Mucosa of stomach (tissue), 1 donor: ENCODE data around the gene TBC1D14.

ENCODE experiments used
- H3K27me3 ChIP-seq: one replicate; pipeline ENCODE4 v1.7.0; 2013; ENCODE audit warnings: mild to moderate bottlenecking, low read length; ENCODE audit not compliant: control insufficient read depth, insufficient read depth
- H3K36me3 ChIP-seq: one replicate; pipeline ENCODE4 v1.7.0; 2013; ENCODE audit warnings: low read length; ENCODE audit not compliant: control insufficient read depth, insufficient read depth
- H3K4me1 ChIP-seq: one replicate; pipeline ENCODE4 v1.7.0; 2013; ENCODE audit warnings: mild to moderate bottlenecking, low read length; ENCODE audit not compliant: control insufficient read depth, insufficient read depth
- H3K4me3 ChIP-seq: one replicate; pipeline ENCODE4 v1.7.0; 2013; ENCODE audit warnings: low read length
- H3K9ac ChIP-seq: one replicate; pipeline ENCODE4 v1.7.0; 2013; ENCODE audit warnings: mild to moderate bottlenecking, low read length, moderate library complexity
- H3K9me3 ChIP-seq: one replicate; pipeline ENCODE4 v1.7.0; 2013; ENCODE audit warnings: mild to moderate bottlenecking, low read length, moderate library complexity; ENCODE audit not compliant: control insufficient read depth
- donor health status: Pancreatic carcinoma.

Gene TBC1D14

GRCh38 chr4:7067452-7068278, 158.0 kb downstream of the TBC1D14 start, which contains the start of gene GRPEL1:
Gene GRPEL1, minus strand, starts transcription at chr4:7068064. Its CDS starts 32 bp downstream, at chr4:7068032.
- no peaks in the 10 kb centered on the region for H3K27me3 ChIP-seq
- H3K36me3 ChIP-seq: peaks cover 10% of the 10 kb centered on the region
- peak within 1 kb of the TSS; percentile 61 for H3K4me3 ChIP-seq
- no peaks in the 10 kb centered on the region for H3K9me3 ChIP-seq
- H3K9ac ChIP-seq: peak within 1 kb of the TSS; percentile 76
- peaks cover 22% of the 10 kb centered on the region for H3K4me1 ChIP-seq

DNA sequence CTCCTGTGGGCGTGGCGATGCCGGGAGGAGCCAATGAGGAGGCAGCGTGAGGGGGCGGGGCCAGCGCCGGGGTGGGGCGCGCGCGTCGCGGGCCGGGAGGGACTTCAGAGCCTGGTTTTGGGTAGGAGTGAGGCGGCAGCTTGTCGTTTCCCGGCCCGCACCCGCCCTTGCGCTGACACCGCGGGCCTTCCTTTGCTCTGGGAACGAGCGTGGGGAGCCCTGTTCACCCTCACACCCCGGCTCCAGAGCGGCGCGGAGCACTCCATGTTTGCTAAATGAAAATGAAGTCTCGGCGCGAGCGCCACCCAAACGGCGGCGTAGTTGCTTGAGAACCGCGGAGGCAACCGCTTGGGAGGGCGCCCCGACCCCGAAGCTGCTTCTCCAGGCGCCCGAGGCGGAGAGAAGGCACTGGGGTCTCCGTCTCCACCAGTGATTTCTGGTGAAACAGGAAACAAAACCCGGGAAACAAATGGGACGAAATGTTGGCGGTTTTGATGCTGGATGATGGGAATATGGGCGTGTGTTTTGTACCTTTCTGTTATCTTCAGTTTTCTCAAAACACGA, 158.7 kb downstream of the TBC1D14 start:
- Histone ChIP-seq H3K36me3 (peaks cover 3% of the 10 kb centered on the region), H3K4me1 (peaks cover 22% of the 10 kb centered on the region), H3K4me3 (peak overlapping the region; percentile 47), H3K9ac (peak overlapping the region; percentile 73), H3K27me3 (no peaks in the 10 kb centered on the region), H3K9me3 (no peaks in the 10 kb centered on the region)

GRCh38 chr4:7068883-7069282, 159.3 kb downstream of the TBC1D14 start:
- Histone ChIP-seq H3K4me3 (peak overlapping the region; percentile 47), H3K36me3 (no peaks in the 10 kb centered on the region), H3K4me1 (peaks cover 22% of the 10 kb centered on the region), H3K9me3 (no peaks in the 10 kb centered on the region), H3K27me3 (no peaks in the 10 kb centered on the region), H3K9ac (peak overlapping the region; percentile 73)

DNA sequence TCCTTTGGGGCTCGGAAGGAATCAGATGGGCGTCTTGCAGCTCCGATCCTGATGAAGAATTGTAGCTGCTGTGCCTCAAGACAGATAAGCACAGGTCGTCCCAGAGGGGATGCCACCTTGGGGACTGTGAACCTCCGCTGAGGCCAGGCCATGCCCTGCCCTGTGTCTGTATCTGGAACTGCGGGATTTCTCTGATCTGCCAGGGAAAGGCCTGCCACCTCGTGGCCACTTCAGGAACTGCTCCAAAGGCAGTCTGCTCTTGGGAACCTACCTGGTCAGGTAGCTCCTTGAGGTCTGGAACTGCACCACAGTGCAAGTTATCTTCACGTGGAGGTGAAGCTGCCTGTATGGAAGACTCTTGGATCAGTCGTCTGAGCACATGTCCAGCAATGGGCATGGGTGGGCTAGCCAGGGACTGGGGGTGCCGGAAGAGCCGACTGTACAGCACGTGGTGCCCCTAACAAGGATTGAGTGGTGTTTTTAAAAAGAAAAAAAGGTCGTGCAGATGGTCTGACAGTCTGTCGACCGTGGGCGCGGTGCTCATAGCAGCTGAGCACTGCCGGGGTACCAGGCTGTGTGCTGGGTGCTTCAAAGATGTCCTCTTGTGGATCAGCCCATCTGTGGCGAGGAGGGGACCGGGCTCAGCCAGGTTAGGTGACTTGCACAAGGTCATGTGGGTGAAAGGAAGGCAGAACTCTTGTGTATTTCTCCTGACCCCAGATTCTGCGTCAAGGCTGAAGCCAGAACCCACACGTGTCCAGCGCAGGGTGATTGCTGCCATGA, 161.3 kb downstream of the TBC1D14 start:
- no peaks in the 10 kb centered on the region for H3K9me3 ChIP-seq
- H3K36me3 ChIP-seq: no peaks in the 10 kb centered on the region
- H3K27me3 ChIP-seq: no peaks in the 10 kb centered on the region
- H3K9ac ChIP-seq: no peak overlapping the region
- peaks cover 22% of the 10 kb centered on the region for H3K4me1 ChIP-seq
- no peak overlapping the region for H3K4me3 ChIP-seq

- Histone ChIP-seq H3K4me3 (no peak overlapping the region), H3K36me3 (no peaks in the 10 kb centered on the region), H3K27me3 (no peaks in the 10 kb centered on the region), H3K9ac (no peak overlapping the region), H3K4me1 (peaks cover 9% of the 10 kb centered on the region), H3K9me3 (no peaks in the 10 kb centered on the region)
These were observed 163.4 kb downstream of the TBC1D14 start for GRCh38 chr4:7073059-7073458.

- no peaks in the 10 kb centered on the region for H3K9me3 ChIP-seq
- no peaks in the 10 kb centered on the region for H3K36me3 ChIP-seq
- H3K27me3 ChIP-seq: no peaks in the 10 kb centered on the region
- peaks cover 5% of the 10 kb centered on the region for H3K4me1 ChIP-seq
- H3K9ac ChIP-seq: no peak overlapping the region
- no peak overlapping the region for H3K4me3 ChIP-seq
These were observed 164.1 kb downstream of the TBC1D14 start for GRCh38 chr4:7073526-7074390.

DNA sequence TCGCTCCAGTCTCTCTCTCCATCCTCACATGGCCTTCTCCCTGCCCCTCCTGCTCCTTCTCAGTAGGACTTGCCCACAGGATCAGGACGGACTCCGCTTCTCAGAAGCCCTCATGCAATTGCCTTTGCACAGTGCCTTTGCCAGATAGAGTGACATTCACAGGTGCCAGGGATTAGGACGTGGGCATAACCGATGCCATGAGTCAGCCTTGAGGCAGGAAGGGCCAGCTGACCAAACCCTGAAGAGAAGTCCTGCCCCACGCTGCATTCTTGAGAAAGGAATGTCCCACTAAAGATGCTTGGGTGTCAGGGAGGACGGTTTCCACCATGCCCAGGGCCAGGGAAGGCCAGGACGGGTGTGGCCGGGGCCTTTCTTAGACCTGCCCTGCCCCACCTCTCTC, 164.8 kb downstream of the TBC1D14 start:
- Histone ChIP-seq H3K27me3 (no peaks in the 10 kb centered on the region), H3K36me3 (no peaks in the 10 kb centered on the region), H3K9me3 (no peaks in the 10 kb centered on the region), H3K4me1 (no peaks in the 10 kb centered on the region), H3K4me3 (no peak overlapping the region), H3K9ac (no peak overlapping the region)

GRCh38 chr4:7075962-7076695, 166.5 kb downstream of the TBC1D14 start:
- Histone ChIP-seq H3K9ac (no peak overlapping the region), H3K36me3 (no peaks in the 10 kb centered on the region), H3K4me1 (no peaks in the 10 kb centered on the region), H3K27me3 (no peaks in the 10 kb centered on the region), H3K4me3 (no peak overlapping the region), H3K9me3 (no peaks in the 10 kb centered on the region)

DNA sequence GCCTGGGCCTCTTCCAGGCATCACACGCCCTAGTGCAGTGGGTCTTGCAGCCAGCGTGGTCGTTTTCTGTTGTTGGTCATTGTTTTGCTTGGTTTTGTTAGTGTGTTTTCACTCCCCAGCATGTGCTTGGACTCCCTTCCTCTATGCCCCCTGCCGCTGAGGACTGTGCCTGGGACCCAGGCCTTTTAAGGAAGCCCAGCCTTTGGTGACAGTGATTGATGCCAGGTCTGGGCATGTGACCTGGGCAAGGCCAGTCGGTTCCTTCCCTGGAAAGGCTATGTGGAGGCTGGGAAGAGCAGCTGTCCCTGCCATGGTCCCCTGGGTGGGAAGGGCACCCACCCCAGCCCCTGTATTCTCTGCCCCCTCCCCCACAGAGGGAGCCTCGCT, 167.1 kb downstream of the TBC1D14 start:
- no peaks in the 10 kb centered on the region for H3K36me3 ChIP-seq
- H3K4me3 ChIP-seq: no peak overlapping the region
- H3K4me1 ChIP-seq: peaks cover under 1% of the 10 kb centered on the region
- no peak overlapping the region for H3K9ac ChIP-seq
- H3K9me3 ChIP-seq: no peaks in the 10 kb centered on the region
- H3K27me3 ChIP-seq: no peaks in the 10 kb centered on the region

DNA sequence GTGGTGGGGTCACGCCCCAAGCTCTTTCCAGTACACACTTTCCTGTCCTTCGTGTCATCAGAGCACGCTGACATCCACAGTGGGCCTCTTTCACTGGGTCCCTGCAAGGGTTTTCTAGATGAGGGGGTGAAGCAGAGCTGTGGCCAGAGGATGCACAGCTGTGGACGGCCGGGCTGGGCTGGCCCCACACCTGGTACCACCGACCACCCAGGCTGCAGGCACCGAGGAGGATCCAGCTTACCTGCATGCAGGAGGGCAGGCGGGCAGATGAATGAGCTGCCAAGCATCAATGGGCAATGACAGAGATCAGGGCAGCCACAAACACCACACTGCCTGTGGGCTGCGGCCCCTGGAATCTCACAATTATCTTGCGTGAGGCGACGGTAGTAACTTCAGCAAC, 167.7 kb downstream of the TBC1D14 start:
- Histone ChIP-seq H3K9ac (no peak overlapping the region), H3K4me3 (no peak overlapping the region), H3K4me1 (peaks cover 5% of the 10 kb centered on the region), H3K9me3 (no peaks in the 10 kb centered on the region), H3K27me3 (no peaks in the 10 kb centered on the region), H3K36me3 (no peaks in the 10 kb centered on the region)

- Histone ChIP-seq H3K9me3 (no peaks in the 10 kb centered on the region), H3K4me1 (peaks cover 5% of the 10 kb centered on the region), H3K27me3 (no peaks in the 10 kb centered on the region), H3K9ac (no peak overlapping the region), H3K36me3 (no peaks in the 10 kb centered on the region), H3K4me3 (no peak overlapping the region)
These were observed 168.4 kb downstream of the TBC1D14 start for GRCh38 chr4:7078025-7078424.
